GM19324 (cell line): ENCODE measurements around the gene CENPO.

ENCODE experiments used
- ATAC-seq: cut with Tn5 transposase; IDR thresholded peaks from one replicate; pipeline ENCODE4 v1.9.1; 2021; ENCODE audit warnings: mild to moderate bottlenecking, moderate library complexity; ENCODE audit not compliant: unreplicated experiment, low FRiP score

Gene CENPO, protein sequence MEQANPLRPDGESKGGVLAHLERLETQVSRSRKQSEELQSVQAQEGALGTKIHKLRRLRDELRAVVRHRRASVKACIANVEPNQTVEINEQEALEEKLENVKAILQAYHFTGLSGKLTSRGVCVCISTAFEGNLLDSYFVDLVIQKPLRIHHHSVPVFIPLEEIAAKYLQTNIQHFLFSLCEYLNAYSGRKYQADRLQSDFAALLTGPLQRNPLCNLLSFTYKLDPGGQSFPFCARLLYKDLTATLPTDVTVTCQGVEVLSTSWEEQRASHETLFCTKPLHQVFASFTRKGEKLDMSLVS

GRCh38 chr2:24792874-24793760 lies at the start of gene CENPO, which contains the start of gene PTRHD1:
Gene CENPO (plus strand): TSS chr2:24793425. CDS start chr2:24793920, 495 bp downstream.
Gene PTRHD1 (minus strand): TSS chr2:24793391. CDS start chr2:24793377, 14 bp downstream.
- ATAC-seq: peak; percentile 97

DNA sequence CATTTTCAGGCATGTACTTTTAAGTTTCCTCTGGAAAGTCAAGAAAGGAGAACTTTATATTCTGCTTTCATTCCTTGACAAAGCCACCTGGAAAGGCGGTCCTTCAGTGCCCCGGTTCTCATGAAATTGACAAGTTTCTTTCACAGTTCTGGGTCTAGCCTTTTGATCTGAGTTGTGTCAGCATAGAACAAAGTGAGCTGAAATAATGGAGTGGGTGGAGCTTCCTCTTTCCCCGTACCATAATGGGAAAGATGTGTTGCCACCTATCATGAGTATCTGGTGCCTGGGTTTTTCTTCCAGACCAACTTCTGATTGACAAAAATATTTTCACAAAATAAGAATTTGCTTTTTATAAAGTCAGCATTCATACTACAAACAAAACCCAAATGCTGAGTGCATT lies 49.3 kb upstream of the CENPO start:
- ATAC-seq: no peak

GRCh38 chr2:24744356-24744755 lies 48.9 kb upstream of the CENPO start:
- no peak for ATAC-seq

GRCh38 chr2:24745825-24746224 lies 47.4 kb upstream of the CENPO start:
- no peak for ATAC-seq

DNA sequence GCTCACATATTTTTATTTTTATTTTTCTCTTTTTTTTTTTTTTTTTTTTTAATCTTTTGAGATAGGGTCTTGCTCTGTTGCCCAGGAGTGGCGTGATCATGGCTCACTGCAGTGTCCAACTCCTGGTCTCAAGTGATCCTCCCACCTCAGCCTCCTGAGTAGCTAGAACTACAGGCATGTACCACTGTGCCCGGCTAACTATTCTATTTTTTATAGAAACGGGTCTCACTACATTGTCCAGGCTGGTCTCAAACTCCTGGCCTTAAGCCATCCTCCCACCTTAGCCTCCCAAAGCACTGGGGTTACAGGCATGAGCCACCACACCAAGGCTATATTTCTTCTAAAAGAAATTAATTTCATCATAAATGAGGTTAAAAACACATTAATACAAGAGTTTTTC lies 45.9 kb upstream of the CENPO start:
- no peak for ATAC-seq

DNA sequence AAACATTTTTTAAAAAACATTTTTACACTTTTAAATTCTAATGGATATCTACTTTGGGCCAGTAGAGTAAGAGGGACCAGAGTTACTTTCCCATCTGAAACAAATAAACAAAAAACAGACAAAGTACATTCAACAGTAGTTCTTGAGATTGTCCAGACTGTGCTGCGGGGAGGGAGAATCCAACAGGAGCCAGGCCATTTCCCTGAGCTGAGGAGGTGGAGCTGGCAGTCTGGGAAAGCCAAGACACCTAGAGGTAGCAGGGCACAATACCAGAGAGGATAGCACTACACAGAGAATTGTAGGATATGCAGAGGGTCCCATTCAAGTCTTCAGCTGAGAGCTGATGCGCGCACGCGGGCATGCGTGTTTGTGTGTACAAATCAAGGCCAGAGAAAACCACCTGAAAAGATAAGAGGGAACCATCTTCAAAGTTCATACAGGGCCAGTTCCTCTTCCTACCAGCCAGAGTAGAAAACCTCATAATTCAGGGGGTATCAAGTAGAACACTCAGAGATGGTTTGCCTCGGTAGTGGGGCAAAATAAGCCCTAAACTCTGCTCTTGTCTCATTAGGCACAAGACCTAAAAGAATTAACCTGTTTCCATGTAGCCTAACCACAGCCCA lies 44.0 kb upstream of the CENPO start:
- no peak for ATAC-seq

DNA sequence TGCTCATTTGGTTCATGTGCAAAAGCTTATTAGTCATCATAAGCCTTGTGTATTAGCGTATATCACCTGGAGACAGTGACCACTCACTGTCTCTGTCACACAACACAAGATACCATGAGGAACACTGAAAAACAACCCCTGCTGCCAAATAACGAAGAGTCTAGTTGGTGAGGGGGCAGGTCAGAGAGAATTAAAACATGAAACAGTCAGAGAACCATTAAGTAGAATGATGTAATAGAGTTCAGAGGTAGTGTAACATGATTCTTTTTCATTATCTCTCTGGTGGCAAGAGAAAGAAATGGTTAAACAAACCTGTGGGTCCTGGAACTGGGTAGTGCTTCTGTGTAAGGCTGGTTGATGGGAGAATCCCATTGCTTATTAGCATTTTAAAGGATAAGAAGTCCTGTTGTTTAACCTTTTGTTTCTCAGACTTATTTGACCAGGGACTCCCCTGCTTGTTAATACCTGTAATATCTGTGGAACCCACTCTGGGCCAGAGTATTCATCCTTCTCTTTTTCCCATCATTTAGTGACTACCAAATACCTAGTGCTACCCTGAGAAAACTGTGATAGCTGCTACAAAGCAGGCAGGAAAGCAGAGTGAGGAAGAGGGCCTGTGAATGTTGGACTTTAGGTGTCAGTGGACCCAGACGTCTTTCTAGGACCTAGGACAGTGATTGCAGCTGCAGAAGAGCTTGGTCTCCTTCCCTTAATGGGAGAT lies 38.1 kb upstream of the CENPO start:
- no peak for ATAC-seq

DNA sequence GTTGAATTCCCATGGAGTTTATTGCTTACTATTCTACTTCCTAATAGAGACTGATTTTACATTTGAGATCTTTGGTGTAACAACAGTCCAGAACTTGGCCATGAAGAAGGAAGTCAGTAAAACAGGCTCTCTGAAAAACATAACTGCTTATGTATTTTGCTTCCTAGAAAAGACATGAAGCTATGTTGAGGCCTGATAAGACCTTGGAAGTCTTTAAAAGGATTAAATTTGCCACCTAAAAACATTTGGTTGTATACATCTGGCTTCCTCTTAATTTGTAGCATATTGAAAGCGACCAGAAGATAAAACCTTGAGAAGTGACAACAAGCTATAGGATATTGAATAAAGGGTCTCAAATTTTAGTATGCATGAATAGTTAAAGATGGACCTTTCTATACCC lies 36.4 kb upstream of the CENPO start:
- no peak for ATAC-seq

- no peak for ATAC-seq
Measured at GRCh38 chr2:24761866-24762265, 31.4 kb upstream of the CENPO start.

DNA sequence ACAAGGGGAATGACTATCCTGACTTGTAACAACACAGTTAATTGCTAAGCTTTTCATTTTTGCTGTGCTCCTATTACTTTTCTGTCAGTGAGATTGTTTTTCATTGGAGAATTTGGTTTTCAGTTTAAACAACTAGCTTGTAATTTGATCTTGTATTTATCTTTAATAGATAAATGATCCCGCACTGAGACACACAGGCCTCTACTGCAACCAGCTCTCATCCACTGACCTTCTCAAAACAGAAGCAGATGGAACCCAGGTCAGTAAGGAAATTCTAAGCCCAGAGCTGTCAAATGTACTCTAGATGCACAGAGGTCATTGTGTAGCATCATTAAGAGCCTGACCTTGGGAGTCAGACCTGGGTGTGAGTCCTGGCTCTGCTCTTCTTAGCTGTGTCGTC lies 30.7 kb upstream of the CENPO start:
- ATAC-seq: no peak

DNA sequence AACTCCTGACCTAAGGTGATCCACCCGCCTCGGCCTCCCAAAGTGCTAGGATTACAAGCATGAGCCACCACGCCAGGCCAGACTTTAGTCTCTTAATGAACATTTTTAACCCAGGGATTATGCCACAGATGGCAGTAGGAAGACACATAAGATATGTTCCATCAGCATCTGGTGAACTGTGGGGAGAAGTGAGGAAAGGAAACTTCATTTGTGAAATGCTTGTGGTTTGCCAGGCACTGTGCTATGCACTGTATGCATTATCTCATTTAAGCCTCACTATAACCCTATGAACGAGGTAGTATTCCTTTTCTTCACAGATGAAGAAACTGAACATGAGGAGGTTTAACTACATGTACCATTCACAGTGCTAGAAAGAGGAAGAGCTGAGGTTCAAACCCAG lies 29.4 kb upstream of the CENPO start:
- ATAC-seq: no peak

- no peak for ATAC-seq
Measured at GRCh38 chr2:24766609-24767008, 26.6 kb upstream of the CENPO start.

- ATAC-seq: no peak
Measured at GRCh38 chr2:24768013-24768412, 25.2 kb upstream of the CENPO start.

DNA sequence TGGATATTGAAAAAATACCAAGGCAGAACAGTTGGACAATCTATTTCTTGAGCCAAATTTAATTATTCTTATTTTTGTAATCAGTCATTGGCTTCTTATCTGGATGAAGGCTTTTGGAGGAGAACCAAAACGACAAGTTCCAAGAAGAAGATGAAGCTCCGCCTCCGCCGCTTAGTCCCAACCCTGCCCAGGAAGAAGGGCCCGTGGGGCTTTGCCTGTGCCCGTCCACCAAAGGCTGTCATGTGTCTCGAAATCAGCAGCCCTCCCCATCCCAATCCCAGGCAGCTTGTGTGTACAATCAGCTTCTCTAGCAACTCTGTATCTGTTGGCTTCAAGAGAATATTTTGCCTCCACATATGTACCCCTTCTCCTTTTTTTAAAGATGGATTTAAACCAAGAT lies 24.6 kb upstream of the CENPO start:
- ATAC-seq: no peak

GRCh38 chr2:24771061-24771460 lies 22.2 kb upstream of the CENPO start:
- ATAC-seq: no peak

GRCh38 chr2:24771764-24772586 lies 21.2 kb upstream of the CENPO start:
- ATAC-seq: no peak

GRCh38 chr2:24774373-24774772 lies 18.9 kb upstream of the CENPO start:
- ATAC-seq: no peak

- no peak for ATAC-seq
Measured at GRCh38 chr2:24779116-24779515, 14.1 kb upstream of the CENPO start.

- ATAC-seq: no peak
Measured at GRCh38 chr2:24783641-24784040, 9.6 kb upstream of the CENPO start.
